ENCODE data around the gene BAD.

GRCh38 chr11:64299847-64300648 lies 15.6 kb upstream of the BAD start, which contains the start of gene CATSPERZ:
- TF ChIP-seq TAF1 (IDR thresholded peaks at IDR 0.05; ENCODE audit: borderline replicate concordance, low read depth, low read length) (no peak), POLR2AphosphoS5 (IDR thresholded peaks at IDR 0.05; ENCODE audit: low read depth, low read length) (no peak)

Data from GM12892 (cell line).